RKO (cell line): ENCODE data around the gene SCG2.

Source experiments
- DNase-seq: peaks from one replicate; pipeline ENCODE4 v3.0.0-alpha.2; 2016; ENCODE audit warnings: low spot score

SCG2 gene

DNA sequence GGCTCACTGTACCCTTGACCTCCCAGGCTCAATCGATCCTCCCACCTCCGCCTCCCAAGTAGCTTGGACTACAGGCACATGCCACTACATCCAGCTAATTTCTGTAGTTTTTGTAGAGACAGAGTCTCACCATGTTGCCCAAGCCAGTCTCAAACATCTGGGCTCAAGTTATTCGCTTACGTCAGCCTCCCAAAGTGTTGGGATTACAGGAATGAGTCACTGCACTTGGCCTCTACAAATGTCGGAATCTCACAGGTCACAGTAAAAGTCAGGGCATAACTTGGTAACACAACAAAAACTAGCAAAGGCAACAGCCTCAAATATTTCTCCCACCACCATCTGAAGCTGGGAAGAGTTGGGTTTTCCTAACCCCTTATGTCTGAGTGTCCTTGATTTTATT lies 25.3 kb downstream of the SCG2 start:
- DNase-seq, result peak; percentile 41

DNA sequence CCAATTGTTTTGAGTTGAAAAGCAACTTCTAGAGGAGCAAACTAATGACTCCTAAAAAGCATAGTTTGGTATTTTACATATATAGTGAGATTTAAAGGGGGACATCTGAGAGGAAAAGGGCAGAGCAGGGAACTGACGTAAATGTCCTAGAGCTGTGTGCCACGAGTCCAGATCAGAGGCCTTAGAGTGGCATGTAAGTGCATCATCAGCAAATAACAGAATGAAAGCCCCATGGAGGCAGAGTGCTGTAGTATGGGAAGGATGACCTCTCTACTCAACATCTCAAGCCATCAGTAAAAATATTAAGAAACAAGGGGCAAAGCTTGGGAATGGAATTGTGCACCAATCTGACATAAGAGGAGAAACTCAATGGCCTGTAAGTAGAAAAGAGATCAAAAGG lies 31.4 kb downstream of the SCG2 start:
- DNase-seq, result no peak

DNA sequence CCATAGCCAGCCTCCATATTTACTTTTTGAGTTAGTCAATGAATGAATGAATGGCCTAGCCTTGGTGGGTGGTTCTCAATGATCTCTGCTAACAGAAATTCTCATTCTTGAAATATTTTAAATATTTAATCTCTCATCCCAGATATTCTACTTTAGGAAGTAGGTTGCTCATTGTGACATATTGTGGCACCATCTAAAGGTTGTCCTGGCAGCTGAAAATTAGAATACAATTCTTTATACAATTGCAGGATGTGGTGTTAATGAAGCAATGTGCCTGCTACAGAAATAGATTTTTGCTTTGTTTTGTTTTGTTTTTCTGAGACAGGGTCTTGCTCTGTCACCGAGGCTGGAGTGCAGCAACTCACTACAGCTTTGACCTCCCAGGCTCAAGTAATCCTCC lies 35.8 kb downstream of the SCG2 start:
- no peak for DNase-seq

DNA sequence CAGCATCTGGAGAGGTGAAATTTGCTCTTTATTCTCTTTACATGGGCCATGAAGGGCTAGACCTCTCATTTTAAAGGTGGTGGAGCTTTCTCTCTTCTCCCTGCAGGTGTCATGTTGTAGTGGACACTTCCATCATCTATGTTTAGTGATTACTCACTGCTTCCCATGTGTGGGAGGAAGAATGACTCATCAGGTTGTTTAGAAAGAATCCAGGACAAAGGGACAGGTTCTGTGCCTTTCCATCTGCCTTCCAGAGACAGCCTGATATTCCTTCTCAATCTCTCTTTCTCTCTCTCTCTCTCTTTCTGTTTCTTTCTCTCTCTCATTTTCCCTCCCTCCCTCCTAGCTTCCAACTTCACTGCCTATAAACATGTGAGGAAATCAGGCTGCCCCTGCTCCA lies 38.7 kb downstream of the SCG2 start:
- peak; percentile 87 for DNase-seq

DNA sequence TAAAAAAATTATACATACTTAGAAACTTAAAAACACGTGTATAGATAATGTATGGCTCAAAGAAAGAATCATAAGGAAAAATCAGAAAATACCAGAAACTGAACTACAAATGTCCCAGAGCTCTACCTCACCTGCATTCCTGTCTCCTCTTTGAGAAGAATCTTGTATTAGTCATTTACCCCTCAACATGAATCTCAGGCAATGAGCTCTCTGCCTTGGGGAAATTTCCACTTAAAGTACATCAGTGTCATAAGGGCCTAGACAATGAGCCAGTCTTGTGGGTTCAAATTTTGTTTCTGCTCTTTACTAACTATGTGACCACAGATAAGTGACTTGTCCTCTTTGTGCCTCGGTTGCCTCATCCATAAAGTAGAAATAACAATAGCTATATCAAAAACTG lies 40.1 kb downstream of the SCG2 start:
- DNase-seq, result no peak

DNA sequence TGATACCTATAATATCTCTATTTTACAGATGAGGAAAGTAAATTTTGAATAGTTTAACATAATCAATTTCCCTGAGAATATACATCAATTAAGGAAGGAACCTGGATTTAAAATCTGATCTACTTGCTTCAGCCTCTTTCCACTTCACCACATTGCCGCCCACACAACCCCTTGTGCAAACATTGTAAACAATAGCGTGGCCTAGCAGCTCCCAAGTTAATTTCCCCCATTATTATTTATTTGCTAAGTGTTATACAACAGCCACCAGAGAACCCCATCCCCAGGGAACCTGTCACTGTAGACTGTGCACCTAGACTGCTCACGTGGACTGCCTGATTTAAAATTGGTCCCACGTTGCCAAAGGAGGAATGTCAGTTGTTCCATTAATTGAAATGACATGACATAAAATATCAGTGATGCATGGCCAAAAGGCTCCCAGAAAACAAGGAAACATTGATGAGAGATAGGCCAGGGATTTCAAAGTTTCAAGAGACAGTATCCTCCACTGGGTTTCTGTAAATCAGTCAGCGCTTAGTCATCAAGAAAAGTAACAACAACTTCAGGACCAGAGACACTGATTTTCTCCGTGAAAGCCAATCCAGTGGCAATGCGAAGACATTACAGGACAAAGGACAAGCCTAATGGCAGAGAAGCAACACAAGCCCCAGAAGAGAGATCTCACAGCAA lies 41.3 kb downstream of the SCG2 start:
- peak; percentile 13 for DNase-seq

DNA sequence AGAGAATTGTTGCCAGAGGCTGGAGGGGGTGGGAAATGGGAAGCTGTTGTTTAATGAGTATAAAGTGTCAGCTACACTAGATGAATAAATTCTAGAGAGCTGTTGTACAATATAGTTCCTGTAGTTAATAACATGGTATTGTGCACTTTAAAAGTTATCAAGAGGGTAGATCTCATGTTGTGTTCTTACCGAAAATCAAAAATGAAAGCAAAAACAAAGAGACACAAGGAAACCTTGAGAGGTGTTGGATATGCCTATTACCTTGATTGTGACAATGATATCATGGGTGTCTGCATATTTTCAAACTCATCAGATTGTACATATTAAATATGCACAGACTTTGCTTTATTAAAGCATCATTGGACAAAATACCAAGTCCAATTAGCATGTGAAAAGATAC lies 43.2 kb downstream of the SCG2 start:
- no peak for DNase-seq

DNA sequence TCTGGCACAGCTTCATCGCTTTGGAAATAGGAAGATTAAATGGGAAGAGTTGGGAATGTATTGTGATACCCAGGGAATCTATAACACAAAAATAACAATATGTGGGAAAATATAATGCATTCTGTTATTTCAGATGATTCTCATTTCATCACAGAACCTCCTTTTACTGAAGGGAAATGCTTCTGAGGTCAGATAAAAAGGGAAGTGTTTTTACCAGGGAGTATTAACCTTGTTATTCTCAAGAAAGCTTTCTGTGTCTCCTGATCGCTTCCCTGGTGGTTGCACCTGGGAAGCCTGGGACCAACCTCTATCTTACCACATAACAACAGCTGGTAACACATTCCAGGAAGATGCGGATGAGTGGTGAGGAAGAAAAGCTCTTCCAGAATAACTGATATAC lies 47.2 kb downstream of the SCG2 start:
- no peak for DNase-seq

DNA sequence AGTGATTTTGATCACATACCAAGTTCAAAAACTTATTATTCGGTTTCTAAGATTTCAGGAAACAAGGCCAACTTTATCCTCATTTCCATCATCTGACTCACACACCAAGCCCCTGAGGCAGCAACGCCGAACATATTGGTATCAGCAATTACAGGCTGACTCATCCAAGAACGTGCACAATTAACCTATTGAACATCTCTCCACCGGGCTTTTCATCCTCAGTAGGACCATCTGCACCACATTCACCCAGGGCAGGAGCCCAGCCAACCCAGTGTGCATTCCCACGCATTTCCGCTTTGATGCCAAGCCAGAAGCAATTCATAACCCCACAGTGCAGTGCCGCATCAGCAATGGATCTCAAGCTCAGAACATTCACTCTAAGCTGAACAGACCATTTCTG lies 52.9 kb downstream of the SCG2 start:
- DNase-seq, result no peak

DNA sequence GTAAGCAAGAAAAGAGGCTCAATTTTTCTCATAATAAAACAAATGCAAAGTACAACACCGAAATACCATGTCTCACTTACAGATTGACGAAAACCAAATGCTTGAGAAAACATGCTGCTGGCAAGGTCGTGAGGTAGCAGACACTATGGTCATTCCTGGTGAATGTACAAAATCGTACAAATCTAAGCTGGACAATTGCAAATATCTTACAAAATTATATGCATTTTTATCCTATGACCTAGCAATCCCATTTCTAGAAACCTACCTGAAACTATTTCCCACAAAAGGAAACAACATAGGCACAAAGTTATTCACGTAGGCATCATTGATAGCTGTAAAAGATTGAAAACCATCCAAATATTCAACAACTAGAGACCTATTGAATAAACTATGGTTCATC lies 54.0 kb downstream of the SCG2 start:
- no peak for DNase-seq
